Mesothelial cell of epicardium (in vitro differentiated cells): Measurements from ENCODE around the gene CFAP91. TPM values are rescaled to one million over a fixed set of nuclear protein-coding genes. Genes with fewer than 3 reads are reported as not detected.

Experiments
- DNase-seq, 2 experiments: peaks; one replicate each; pipeline ENCODE4 v3.0.0; 2021; ENCODE audit warnings: low spot score in 2 of 2; ENCODE audit not compliant: unreplicated experiment in 2 of 2
- H3K27ac Mint-ChIP-seq: 2 replicates; pipeline ENCODE4 v1.8.0; 2021; ENCODE audit warnings: mixed read lengths
- H3K27me3 Mint-ChIP-seq: 2 replicates; pipeline ENCODE4 v1.8.0; 2021; ENCODE audit warnings: low read depth, mixed read lengths
- H3K36me3 Mint-ChIP-seq: 2 replicates; pipeline ENCODE4 v1.8.0; 2021; ENCODE audit warnings: mixed read lengths
- H3K4me1 Mint-ChIP-seq: 2 replicates; pipeline ENCODE4 v1.8.0; 2021; ENCODE audit warnings: mixed read lengths
- H3K4me3 Mint-ChIP-seq: 2 replicates; pipeline ENCODE4 v1.8.0; 2021; ENCODE audit warnings: mild to moderate bottlenecking, moderate library complexity, mixed read lengths
- H3K9me3 Mint-ChIP-seq: 2 replicates; pipeline ENCODE4 v1.8.0; 2021; ENCODE audit warnings: mixed read lengths
- CTCF ChIP-seq: fragments of 200-600 bp; sonication (generic); IDR thresholded peaks from one replicate; pipeline ENCODE4 v1.5.0; 2021; ENCODE audit warnings: antibody characterized with exemption; ENCODE audit not compliant: unreplicated experiment
- total RNA-seq: library from RNA; stranded (reverse); gene quantifications from 3 replicates; pipeline ENCODE4 v1.2.1, GENCODE V29; 2021

CFAP91 gene
- total RNA-seq, 1 donor from 2014 or later: 10.9 TPM

GRCh38 chr3:119747357-119747756 lies 44.5 kb downstream of the CFAP91 start:
- Mint-ChIP-seq H3K9me3 (no peaks in the 10 kb centered on the region), H3K27ac (no peak overlapping the region), H3K27me3 (no peaks in the 10 kb centered on the region), H3K4me1 (no peaks in the 10 kb centered on the region), H3K4me3 (no peak overlapping the region), H3K36me3 (peaks cover 9% of the 10 kb centered on the region)
- TF ChIP-seq CTCF: no peak
- DNase-seq: no peak

- Mint-ChIP-seq H3K27me3 (no peaks in the 10 kb centered on the region), H3K36me3 (peaks cover 17% of the 10 kb centered on the region), H3K4me1 (no peaks in the 10 kb centered on the region), H3K4me3 (no peak overlapping the region), H3K9me3 (peaks cover 4% of the 10 kb centered on the region), H3K27ac (no peak overlapping the region)
- TF ChIP-seq CTCF: no peak
- DNase-seq: no peak
These were observed 46.2 kb downstream of the CFAP91 start for GRCh38 chr3:119748991-119749390.

GRCh38 chr3:119751423-119751822 lies 48.6 kb downstream of the CFAP91 start:
- DNase-seq: no peak
- no peak overlapping the region for H3K4me3 Mint-ChIP-seq
- peaks cover 30% of the 10 kb centered on the region for H3K36me3 Mint-ChIP-seq
- no peaks in the 10 kb centered on the region for H3K4me1 Mint-ChIP-seq
- H3K27me3 Mint-ChIP-seq: no peaks in the 10 kb centered on the region
- no peak overlapping the region for H3K27ac Mint-ChIP-seq
- H3K9me3 Mint-ChIP-seq: peaks cover 24% of the 10 kb centered on the region
- no peak for TF ChIP-seq CTCF

Other genes with a start within 250 kb of the CFAP91 start
- 66.8 to 75.6 TPM (median 69.6 TPM) in 3 replicates for gene TMEM39A, start 239.4 kb upstream of the CFAP91 start, total RNA-seq
- 23.5 to 25.7 TPM (median 24.0 TPM) in 3 replicates for gene POGLUT1, start 234.1 kb upstream of the CFAP91 start, total RNA-seq
- 93.9 to 102 TPM (median 95.9 TPM) in 3 replicates for gene TIMMDC1, start 204.5 kb upstream of the CFAP91 start, total RNA-seq
- 0.18 to 0.38 TPM in 2 of 3 replicates, not detected in the other for gene CD80, start 143.4 kb upstream of the CFAP91 start, total RNA-seq
- 1.9 to 2.3 TPM (median 2.2 TPM) in 3 replicates for gene ADPRH, start 123.5 kb upstream of the CFAP91 start, total RNA-seq
- not detected in 3 replicates for gene PLA1A, start 105.1 kb upstream of the CFAP91 start, total RNA-seq
- gene POPDC2, start 42.4 kb upstream of the CFAP91 start, total RNA-seq: 3.4 to 3.5 TPM (median 3.5 TPM) in 3 replicates
- gene COX17, start 25.6 kb upstream of the CFAP91 start, total RNA-seq: 16.0 to 18.1 TPM (median 17.3 TPM) in 3 replicates
- gene NR1I2, start 79.1 kb downstream of the CFAP91 start, total RNA-seq: 0.07 to 0.20 TPM (median 0.11 TPM) in 3 replicates